HG02840 (cell line): ENCODE measurements around the gene R3HDM1.
"Not testable (repeated sequence)": the region's sequence is repeated elsewhere in the genome, so short reads cannot be mapped to it uniquely, and the experiment has no call there.

Experiments
- ATAC-seq: cut with Tn5 transposase; IDR thresholded peaks from one replicate; pipeline ENCODE4 v1.9.1; 2021; ENCODE audit warnings: mild to moderate bottlenecking, moderate library complexity, moderate number of reproducible peaks; ENCODE audit not compliant: unreplicated experiment, low FRiP score

The R3HDM1 gene

DNA sequence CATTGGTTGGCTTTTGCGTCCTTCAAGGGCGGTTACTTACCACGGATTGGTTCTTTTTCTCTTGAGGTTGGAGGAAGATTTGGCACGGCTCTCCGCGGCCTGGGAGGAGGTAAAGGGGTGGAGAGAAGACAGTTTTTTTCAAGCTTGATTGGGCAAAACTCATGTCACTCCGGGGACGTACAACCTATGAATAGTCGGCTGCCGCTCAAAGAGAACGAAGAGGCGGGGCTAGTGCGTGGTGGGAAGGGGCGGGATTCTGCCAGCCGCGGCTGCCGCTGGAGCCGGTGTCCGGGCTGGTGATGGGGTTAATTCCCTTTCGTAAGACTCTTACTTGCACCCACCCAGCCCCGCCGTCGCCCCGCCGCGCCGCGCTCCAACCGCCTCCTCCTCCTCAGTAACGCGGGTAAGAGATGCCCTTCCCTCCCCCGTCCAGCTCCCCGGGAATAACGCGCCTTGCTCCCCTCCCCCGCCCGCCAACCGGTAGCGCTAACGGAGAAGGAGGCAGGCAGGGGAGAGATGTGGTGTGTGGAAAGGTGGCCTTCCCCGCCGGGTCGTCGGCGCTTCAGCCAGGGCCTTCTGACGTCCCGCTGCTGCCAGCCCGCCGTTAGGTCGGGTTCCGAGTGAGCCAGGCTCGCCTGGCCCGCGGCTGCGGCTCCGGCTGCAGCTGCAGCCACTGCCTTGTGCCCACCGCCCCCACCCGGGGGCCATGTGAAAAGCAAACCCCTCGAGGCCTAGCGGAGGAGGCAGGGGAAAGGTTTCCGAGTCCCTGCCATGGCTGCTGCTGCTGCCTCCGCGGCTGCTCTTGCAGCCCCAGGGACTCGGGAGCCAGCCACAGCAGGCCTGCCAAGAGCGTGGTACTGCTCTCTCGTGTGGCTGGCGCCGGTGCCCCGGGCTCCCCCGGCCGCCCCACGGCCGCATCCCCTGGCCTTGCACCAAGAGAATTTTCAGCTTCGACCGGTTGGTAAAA lies at the start of gene R3HDM1:
R3HDM1 (plus strand) TSS at position 254 of the 967 bp plus-strand sequence. CDS start 73,362 bp downstream, outside the sequence.
- peak; percentile 85 for ATAC-seq

DNA sequence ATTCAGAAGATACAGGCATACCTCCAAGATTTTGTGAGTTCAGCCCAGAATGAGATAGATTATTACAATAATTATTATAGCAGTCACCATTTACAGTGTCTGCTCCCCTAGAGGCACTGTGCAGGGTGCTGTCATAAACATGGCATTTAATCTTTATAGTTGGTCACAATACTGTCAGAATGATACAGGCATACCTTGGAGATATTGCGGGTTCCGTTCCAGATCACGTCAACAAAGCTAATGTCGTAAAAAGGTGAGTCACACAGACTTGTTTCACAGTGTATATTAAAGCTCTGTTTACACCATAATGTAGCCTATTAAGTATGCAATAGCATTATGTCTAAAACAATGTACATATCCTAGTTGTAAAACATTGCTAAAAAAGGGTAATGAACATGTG lies 45.8 kb upstream of the R3HDM1 start:
- ATAC-seq: no peak

DNA sequence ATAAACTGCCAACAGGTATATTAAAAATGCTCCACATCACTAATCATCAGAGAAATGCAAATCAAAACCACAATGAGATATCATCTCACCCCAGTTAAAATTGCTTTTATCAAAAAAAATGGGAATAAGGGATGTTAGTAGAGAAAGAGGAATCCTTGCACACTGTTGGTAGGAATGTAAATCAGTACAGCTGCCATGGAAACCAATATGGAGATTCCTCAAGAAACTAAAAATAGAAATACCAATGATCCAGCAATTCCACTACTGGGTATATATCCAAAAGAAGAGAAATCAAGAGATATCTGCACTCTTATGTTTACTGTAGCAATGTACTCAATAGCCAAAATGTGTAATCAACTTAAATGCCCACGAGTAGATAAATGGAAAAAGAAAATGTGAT lies 40.9 kb upstream of the R3HDM1 start:
- no peak for ATAC-seq

DNA sequence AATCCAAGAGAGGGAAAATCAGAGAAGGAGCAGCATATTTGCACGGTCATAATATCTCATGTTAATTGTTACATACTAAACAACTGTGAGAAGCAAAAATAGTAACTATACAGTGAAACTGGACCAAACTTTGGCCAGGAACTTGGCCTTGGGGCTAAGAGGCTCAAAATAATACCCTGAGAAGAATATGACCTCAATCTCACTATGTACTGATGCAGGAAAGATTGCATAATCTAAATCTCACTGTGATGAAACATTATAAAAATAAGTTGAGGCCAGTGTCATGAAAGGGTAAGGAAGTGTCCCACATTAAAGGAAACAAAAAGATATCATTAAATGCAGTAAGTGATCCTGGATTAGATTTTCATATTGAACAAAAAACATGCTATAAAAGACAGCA lies 36.8 kb upstream of the R3HDM1 start:
- ATAC-seq: no peak

DNA sequence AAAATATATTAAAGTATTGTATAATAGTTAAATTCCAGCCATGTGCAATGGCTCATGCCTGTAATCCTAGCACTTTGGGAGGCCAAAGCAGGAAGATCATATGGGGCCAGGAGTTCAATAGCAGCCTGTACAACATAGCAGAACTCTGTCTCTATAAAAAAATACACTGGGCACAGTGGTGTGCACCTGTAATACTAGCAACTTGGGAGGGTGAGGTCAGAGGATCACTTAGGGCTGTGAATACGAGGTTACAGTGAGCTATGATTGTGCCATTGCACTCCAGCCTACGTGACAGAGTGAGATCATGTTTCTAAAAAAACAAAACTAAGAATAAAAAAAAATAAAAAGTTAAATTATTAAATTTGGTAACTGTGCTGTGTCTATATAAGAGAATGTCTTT lies 36.4 kb upstream of the R3HDM1 start:
- ATAC-seq: no peak

DNA sequence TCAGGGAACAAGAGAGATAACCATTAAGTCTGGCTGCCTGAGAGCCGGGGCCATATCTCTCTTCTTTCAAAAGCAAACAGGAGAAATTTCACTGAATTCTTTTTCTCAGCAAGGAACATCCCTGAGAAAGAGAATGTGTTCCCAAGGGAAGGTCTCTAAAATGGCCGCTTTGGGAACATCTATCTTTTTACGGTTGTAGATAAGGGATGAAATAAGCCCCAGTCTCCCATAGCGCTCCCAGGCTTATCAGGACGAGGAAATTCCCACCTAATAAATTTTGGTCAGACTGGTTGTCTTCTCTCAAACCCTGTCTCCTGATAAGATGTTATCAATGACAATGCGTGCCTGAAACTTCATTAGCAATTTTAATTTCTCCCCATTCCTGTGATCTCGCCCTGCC lies 32.7 kb upstream of the R3HDM1 start:
- not testable (repeated sequence) for ATAC-seq

DNA sequence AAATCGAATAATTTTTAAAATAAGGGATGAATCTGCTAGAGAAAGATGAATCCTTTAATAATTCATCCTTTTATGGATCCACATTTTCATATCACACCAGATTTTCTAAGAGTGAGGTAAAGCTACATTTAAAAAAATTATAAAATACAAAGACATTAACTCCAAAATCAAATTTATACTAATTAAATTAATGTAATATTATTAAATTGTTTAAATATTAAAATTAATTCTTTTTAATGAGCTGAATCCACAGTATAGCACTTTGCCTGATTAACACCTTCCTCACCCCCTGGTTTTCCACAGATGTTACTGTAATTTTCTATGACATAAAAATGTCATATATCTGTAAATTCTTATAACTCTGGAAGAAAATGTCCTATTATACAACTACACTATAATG lies 26.5 kb upstream of the R3HDM1 start:
- ATAC-seq: no peak

DNA sequence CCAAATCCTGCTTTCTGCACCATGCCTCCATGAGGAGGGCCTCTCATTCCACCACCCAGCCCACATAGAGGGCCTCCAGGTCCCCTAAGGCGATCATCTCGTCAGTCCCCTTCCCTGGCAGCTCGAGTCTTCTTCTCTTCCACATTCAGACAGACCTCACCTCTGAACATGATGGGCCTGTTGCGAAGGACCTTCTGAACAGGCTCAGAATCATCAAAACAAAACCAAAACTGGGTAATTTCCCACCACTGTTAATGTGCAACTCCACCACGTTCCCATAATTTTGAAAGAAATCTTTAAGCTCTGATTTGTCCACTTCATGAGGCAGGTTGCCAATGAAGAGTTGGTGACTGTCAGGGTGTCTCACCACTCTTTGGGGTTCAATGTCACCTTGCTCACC lies 20.7 kb upstream of the R3HDM1 start:
- ATAC-seq: no peak

DNA sequence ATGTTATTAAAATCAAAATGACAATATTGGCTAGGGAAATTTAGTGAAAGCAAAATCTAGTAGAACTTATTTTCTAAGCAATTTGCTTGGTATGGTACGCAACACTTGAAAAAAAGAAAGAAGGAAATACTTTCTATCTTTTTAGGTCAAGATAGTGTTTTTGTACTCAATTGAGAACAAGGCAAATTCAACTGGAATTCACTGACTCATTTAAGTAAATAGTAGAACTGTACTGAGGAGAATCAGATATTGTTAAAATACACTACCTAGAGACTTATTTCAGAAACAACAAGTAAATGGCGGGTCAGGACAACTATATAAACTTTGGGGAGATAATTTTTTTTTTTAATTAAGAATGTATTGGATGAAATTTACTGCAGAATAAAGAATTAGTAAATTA lies 19.2 kb upstream of the R3HDM1 start:
- no peak for ATAC-seq

DNA sequence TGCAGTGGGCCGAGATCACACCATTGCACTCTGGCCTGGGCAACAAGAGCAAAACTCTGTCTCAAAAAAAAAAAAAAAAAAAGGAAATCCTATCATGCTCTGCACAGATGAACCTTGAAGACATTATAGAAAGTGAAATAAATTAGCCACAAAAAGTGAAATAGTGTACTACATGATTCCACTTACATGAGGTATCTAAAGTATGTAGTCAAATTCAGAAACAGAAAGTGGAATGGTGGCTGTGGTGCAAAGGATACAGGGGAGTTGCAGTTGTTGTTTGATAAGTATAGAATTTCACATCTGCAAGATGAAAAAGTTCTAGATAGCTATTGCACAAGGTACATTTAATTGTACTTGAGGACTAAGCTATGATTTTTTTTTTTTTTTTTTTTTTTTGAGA lies 5.5 kb upstream of the R3HDM1 start:
- ATAC-seq: no peak

DNA sequence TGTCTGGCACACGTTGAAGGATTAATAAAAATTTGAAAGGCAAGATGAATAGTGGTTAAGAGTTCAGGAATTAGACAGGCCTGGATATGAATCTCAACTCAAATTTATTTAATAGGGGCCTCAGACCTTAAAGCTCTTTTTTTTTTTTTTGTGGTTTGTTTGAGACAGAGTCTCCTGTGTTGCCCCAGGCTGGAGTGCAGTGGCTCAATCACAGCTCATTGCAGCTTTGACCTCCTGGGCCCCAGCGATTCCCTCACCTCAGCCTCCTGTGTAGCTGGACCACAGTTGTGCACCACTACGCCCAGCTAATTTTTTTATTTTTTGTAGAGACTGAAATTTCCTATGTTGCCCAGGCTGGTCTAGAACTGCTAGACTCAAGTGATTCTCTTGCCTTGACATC lies 3.3 kb upstream of the R3HDM1 start:
- no peak for ATAC-seq

DNA sequence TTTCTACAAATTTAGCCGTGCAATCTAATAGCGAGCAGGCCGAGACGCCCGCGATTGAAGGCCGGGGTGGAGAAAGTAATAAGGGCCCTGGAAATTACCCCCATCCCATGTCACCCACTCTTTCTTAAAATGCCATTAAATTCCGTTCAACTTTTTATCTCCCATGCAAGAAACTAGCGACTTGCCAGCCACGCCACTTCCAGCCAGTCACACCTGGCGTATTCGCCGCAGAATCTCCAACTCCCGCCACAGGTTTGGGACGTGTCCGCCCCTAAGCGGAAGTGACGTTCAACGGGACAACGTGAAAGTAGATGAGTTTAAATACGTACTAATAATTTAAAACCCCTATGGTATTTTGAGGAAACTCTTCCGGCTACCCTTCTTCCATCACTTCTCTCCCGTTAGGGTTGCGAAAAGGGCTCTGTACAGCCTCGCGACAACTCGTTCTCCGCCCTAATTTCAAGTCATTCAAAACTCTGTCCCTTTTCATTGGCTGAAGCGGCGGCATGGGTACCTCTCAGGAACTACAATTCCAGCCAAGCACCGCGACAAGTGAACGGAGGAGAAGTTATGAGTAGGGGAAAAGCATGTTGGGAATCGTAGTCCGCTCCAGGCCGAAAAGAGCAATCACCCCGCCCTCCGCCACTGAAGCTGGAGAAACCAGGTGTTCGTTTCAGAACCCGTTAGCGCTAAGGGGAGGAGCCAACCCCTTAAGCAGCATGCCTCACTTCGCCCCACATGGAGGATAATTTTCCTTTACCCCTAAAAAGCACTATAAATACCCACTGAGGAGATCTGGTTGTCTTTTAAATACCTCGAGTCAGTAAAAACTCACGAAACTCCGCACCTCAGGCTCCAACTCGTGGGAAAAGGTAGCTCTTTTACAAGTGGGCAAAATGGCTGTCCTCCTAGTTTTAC lies 712 bp upstream of the R3HDM1 start, which contains the start of gene ZRANB3:
ZRANB3 (minus strand) TSS at position 906 of the 918 bp plus-strand sequence.
- peak; percentile 62 for ATAC-seq

DNA sequence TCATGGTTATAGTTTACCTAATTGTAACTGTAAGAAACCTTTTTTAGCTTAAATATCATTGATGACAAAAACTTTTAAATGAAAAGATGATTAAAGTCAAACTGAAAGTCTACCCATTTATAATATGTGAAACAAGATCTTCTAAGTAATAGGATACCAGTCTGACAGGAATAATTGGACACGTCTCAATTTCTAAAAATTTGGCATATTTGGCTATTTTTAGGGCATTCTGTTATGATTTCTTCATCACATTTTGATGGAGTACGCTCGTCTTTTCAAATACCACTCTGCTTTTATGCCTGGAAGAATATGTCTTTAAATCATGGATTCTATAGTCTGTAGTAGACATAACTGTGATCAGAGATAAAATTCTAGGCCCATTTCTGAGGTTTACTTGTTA lies 1.3 kb downstream of the R3HDM1 start:
- no peak for ATAC-seq

DNA sequence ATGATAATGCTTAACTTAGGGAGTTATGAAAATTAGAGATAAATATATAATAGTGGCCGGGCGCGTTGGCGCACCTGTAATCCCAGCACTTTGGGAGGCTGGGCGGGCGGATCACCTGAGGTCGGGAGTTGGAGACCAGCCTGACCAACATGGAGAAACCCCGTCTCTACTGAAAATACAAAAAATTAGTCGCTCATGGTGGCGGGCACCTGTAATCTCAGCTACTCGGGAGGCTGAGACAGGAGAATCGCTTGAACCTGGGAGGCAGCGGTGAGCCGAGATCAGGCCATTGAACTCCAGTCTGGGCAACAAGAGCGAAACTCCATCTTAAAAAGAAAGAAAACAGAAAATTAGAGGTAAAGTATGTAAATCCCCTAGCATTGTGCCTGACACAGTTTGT lies 2.3 kb downstream of the R3HDM1 start:
- not testable (repeated sequence) for ATAC-seq

DNA sequence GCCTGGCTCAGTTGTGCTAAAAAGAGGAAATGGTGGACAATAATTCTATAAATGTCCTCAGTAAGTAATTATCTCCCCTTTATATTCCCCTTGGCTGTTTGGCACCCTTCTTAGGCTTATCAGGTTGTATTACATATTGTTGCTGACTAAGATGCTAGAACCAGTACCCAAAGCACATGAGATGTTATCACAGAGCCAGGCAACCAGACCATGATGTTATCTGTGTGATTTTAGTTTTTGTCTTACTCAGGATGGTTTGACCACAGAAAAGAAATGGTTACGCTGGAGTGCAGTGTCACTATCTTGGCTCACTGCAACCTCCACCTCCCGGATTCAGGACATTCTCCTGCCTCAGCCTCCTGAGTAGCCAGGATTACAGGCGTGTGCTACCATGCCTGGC lies 15.2 kb downstream of the R3HDM1 start:
- no peak for ATAC-seq

DNA sequence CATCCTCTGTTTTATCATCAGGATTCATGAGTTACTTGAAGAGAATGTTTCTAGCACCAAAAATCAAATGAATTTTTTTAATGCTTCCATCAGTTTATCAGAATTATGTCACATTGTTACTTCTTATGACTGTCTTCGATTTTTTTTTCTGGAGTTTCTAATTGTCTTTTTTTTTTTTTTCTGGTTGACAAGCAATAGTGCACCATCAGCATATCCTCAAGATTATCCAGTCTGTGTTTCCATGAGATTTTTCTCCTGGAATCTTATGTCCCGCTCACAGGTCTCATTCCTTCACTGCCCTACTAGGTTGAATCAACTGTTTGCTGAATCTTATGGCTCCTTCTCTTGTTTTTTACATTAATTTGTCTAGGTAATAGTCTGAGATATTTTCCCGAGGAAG lies 16.0 kb downstream of the R3HDM1 start:
- no peak for ATAC-seq

DNA sequence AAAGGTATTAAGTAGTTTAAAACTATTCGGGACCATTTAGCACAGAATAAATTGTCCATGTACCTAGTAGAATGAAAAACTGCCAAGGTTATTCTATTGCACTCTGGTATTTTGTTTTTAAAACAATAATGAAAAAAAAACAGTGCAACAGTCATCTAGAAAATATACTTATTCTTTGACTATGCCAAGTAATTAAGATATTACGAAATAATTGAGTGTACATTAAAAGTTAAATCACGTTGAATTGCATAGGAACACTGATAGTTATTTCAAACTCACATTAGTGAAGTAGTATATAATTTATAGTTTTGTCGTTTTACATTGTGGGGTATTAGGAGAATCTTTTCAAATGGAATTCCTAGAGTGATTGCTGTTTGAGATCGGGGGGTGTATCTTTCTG lies 20.1 kb downstream of the R3HDM1 start:
- ATAC-seq: no peak

DNA sequence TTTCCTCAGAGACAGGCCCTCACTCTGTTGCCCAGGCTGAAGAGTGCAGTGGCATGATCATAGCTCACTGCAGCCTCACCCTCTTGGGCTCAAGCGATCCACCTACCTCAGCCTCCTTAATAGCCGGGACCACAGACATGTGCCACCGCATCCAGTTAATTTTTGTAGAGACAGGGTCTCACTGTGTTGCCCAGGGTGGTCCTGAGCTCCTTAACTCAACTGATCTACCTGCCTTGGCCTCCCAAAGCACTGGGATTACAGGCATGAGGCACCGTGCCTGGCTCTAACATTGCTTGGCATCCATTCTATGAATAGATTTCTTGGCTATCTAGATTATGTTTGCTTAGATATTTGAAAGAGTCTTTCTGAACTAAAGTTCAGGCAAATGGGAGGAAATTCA lies 21.6 kb downstream of the R3HDM1 start:
- ATAC-seq: no peak

DNA sequence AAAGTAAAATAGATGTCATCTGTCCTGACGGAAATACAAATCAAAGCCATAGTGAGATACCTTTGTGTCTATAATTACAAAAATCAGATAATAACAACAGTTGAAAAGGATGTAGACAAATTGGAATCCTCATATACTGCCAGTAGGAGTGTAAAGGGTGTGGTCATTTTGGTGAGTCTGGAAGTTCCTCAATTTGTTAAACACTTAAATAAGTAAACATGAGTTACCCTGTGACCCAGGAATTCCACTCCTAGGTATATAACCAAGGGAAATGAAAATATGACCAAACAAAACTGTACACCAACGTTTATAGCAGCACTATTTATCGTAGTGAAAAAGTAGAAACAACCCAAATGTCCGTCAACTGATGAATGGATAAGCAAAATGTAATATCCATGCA lies 24.0 kb downstream of the R3HDM1 start:
- no peak for ATAC-seq

DNA sequence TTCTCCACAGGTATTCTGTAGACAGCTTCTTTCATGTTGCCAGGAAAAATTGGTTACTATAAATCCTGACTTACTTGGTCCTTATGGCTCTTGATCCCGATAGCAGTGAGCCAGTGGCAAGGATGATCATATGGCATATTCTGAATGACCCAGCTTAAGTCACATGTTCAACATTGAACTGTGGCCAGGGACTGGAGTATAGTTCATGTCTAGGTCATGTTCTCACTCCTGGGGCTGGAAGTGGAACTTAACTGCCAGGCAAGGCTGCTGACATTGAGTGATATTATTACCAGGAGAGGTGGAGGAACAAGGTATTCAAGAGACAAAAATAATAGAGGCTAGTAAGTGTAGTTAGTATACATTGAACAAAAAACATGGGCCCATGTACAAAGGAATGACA lies 26.2 kb downstream of the R3HDM1 start:
- no peak for ATAC-seq

DNA sequence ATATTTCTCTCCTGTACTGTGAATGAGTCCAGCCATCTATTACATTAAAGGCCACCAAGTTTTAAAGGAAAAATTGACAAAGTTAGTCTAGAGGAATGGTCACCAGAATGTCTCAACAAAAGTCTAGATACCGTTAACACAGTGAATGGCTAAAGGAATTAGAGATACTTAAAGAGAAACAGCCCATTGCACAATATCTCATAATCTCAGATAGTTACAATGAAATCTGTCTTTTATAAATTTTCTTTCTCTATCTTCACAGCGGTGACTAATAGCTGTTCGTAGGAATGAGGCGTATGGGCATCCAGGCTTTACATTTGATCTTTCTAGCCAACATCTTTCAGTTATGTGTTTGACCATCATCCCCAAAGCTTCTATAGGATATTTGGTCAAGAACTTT lies 30.6 kb downstream of the R3HDM1 start:
- ATAC-seq: no peak
